Ovary (tissue), 3 donors: ENCODE results near the gene ANKRD42.

Experiments used
- POLR2A ChIP-seq: fragments of 450-650 bp; IDR thresholded peaks from one replicate; pipeline ENCODE4 v1.6.1; 2017; ENCODE audit warnings: antibody characterized with exemption, mild to moderate bottlenecking, moderate library complexity
- TF ChIP-seq, protein P1 (sequence below), 3 donors: fragments of 450-650 bp in 2 of 3; fragments of 200-600 bp in 1 of 3; IDR thresholded peaks; one replicate each; pipeline versions ENCODE4 v1.5.1 to v1.8.0; 2016 to 2022; ENCODE audit warnings: antibody characterized with exemption in 3 of 3, mild to moderate bottlenecking in 1 of 3
- donor health status: DM: no; HTN: no; CAD: no.

DNA sequence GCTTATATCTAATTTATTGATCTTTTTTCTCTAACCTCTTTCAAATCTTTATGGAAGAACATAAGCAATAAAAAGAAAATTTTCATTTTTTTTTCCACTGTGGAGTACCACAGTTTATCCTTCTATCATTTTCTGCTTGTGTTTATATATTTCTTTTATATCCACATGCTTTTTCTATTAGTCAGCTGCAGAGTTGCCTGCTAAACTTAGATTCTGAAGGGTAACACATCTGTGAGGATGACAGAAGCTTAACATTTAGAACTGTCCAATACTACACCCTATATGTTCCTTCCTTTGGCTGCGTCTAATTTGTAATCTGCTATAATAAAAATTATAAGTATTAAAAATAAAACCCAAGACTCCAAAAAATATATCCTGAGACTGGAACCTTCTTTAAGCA, 71.8 kb downstream of the ANKRD42 start:
- TF ChIP-seq, protein P1, sequence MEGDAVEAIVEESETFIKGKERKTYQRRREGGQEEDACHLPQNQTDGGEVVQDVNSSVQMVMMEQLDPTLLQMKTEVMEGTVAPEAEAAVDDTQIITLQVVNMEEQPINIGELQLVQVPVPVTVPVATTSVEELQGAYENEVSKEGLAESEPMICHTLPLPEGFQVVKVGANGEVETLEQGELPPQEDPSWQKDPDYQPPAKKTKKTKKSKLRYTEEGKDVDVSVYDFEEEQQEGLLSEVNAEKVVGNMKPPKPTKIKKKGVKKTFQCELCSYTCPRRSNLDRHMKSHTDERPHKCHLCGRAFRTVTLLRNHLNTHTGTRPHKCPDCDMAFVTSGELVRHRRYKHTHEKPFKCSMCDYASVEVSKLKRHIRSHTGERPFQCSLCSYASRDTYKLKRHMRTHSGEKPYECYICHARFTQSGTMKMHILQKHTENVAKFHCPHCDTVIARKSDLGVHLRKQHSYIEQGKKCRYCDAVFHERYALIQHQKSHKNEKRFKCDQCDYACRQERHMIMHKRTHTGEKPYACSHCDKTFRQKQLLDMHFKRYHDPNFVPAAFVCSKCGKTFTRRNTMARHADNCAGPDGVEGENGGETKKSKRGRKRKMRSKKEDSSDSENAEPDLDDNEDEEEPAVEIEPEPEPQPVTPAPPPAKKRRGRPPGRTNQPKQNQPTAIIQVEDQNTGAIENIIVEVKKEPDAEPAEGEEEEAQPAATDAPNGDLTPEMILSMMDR (IDR thresholded peaks at IDR 0.05) = no peak
- no peak for TF ChIP-seq POLR2A
